Stimulated activated naive CD4-positive, alpha-beta T cell treated with Interleukin-2 at 50 U/mL for 16 hours (primary cell): ENCODE data around the gene P2RX7.

Experiments used
- DNase-seq: peaks from one replicate; lab custom pipeline; 2025; lab: John Stamatoyannopoulos, UW

The P2RX7 gene

GRCh38 chr12:121132601-121133481 is at the start of gene P2RX7:
P2RX7 (plus strand) TSS chr12:121132876; CDS start chr12:121132971, 95 bp downstream.
- peak; percentile 14 for DNase-seq

DNA sequence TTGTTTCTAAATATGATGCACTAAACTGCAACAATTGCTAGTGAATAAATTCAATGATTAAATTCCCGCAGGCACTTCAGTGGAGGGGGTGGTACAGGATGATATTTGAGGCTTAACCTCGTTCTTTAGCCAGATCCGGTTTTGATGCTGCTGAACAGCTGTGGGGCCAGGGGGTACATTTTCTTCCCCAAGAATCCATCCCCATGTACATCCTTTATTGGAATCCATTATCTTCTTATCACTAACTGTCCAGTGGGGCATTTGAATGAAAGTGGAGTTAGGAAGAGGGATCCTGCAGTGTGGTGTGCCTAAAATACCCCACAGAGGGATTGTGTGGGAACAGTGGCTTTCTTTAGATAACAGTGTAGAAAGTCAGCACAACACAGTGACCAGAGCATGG is 48.4 kb upstream of the P2RX7 start:
- no peak for DNase-seq

- no peak for DNase-seq
Measured at GRCh38 chr12:121085069-121085468, 47.6 kb upstream of the P2RX7 start.

DNA sequence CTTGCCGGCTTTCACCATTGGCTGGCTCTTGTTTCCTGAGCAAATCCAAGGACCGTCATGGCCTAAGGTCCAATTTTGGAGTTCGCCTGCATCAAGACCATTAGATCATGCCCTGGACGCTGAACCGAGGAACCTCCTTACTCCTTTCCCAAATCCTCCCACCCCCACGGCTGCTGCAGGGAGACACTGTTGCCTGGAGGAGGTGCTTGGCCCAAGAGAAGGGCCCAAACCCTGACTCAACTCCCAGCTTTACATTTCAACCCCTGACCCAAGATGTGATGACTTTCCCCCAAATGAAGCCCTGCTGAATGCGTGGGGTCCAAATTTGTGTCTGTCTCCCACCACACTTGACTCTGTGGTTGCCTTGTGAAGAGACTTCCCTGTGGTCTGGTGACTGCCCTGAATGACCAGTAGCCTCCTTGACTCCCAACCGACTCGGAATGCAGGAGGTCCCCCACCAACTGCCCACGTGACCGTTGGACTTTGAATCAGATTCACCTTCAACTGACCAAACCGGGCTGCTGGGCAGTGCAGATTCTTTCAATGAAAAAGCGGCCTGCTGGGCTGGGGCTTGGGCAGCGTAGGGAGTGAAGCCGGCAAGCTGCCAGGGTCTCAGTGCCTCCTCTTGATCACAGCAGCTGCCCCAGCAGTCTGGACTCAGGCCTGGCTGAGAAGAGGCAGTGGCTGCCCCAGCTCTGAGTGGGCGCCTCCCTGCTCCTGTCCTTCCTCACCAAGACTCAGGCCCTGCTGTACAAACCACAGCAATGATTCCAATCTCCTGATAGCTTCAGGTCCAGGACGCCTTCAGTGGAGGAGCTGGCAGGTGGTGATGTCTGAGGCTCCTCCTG is 46.9 kb upstream of the P2RX7 start:
- no peak for DNase-seq

DNA sequence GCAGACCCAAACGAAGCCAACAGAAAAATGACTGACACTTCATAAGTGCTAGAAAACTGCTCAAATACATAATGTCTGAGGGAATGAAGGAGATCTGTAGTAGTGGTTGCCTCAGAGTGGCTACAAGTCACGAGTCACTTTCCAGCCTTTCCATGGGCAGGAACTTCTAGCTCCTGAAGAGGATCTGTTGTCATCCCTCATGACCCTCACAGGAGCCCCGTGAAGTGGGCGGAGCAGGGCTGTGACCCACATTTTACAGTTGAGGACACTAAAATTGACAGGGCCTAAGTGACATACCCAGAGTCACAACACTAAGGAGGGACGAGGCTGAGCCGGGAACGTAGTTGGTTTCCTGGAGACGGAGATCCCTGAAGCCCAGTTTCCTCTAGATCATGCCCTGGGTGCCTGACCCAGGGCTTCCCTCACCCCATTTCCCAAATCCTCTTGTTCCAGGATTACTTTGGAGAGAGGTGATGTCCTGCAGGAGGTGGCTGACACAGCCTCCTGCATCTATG is 45.8 kb upstream of the P2RX7 start:
- no peak for DNase-seq

DNA sequence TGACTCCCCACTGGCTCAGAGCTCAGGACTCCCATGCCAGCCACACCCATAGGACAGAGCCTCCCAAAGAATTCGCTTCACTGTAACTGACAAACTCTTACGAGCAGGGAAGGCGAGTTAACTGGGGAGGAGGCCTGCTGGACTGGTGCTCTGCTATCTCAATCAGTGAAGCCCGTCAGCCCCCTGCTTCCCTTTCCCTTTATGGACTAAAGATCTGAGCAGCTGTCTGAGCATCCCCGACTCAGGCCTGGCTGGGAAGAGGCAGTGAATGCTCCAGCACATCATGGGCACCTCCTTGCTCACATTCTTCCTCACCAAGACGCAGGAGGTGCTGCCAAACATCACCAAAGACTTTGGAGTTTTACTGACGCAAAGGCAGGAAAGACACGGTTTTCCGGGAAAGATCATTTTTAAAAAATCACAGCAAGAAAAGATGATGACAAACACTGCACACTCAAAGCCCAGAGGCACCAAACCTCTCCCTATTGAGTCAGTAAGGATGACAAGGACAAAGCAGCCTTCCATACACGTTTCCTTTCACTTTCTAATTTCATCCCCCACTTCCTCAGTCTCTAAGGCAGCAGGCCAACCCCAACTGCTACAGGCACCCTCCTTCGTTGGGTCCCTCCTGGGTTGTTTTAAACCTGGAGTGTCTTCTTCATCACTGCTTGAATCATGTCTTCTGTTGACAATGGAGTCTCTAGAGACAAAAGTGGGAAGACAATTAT is 45.0 kb upstream of the P2RX7 start:
- no peak for DNase-seq

- no peak for DNase-seq
Measured at GRCh38 chr12:121088195-121088585, 44.5 kb upstream of the P2RX7 start.

DNA sequence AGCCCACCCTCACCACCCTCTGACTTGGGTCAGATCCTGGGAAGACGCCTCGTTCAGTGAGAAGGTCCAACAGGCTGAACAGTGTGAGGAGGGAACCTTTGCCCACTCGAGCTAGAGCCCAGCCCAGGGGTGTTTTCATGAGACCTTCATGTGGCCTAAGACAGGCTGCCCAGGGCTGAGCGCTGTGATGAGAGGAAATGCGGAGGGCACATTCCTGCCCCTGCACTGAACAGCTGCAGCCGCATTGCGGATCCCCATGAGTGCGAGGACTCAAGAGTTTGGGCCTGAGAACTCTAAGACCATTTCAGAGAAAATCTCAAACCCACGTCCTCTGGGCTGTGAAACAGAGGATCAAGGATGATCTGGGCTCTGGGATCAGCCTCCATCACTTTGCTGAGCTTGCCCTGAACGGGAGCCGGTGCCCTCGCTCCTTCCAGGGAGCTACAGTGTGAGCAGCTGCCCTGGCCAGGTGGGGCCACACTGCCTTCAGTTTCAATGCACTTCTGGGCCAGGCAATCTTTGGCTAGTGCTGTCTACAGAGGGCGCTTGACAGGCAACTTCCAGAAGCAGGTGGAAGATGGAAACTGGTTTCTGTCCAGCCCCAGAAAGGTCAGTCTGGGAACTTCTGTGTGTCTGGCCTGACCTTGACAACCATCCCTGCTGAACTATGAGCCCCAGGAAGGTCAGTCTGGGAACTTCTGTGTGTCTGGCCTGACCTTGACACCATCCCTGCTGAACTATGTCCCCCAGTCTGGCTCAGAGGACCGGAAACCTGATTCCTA is 43.5 kb upstream of the P2RX7 start:
- no peak for DNase-seq

DNA sequence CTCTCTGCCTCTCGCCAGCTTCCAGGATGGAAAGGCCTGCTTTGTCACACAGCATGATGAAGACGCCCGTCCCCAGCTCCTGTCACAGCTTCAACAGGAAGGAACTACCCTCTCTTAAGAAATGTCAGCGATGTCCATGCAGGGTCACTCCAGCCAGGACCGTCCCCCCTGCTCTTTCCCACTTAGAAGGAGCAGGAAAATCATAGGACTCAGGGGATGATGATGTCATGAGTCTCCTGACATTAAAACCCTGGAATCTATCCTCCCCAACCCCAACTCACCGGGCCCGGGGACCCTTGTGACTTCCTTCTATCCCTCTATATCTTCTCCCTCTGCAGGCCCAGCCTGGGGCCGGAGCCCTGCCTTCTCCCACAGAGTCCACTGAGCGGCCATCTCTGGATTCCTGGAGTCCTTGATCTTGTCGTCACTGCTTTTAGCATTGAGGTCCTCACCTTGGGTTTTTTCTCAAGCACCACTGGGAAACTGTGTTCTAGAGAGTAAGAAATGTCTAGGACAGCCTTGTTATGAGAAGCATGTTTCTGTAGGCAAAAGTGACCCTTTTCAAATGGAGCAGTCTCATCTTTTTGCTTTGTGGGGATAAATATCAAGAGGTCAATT is 42.8 kb upstream of the P2RX7 start:
- no peak for DNase-seq

- no peak for DNase-seq
Measured at GRCh38 chr12:121090586-121091514, 41.8 kb upstream of the P2RX7 start.

GRCh38 chr12:121092034-121092433 is 40.6 kb upstream of the P2RX7 start:
- no peak for DNase-seq

DNA sequence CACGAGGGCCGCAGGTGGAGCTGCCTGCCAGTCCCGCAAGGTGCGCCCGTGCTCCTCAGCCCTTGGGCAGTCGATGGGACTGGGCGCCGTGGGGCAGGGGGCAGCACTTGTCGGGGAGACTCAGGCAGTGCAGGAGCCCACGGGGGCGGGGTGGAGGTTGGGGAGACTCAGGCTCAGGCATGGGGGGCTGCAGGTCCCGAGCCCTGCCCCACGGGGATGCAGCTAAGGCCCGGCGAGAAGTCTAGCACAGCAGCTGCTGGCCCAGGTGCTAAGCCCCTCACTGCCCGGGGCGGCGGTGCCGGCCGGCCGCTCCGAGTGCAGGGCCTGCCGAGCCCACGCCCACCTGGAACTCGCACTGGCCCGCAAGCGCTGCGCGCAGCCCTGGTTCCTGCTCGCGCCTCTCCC is 39.2 kb upstream of the P2RX7 start:
- DNase-seq: no peak

- DNase-seq: peak; percentile 73
Measured at GRCh38 chr12:121095544-121096198, 37.0 kb upstream of the P2RX7 start.

DNA sequence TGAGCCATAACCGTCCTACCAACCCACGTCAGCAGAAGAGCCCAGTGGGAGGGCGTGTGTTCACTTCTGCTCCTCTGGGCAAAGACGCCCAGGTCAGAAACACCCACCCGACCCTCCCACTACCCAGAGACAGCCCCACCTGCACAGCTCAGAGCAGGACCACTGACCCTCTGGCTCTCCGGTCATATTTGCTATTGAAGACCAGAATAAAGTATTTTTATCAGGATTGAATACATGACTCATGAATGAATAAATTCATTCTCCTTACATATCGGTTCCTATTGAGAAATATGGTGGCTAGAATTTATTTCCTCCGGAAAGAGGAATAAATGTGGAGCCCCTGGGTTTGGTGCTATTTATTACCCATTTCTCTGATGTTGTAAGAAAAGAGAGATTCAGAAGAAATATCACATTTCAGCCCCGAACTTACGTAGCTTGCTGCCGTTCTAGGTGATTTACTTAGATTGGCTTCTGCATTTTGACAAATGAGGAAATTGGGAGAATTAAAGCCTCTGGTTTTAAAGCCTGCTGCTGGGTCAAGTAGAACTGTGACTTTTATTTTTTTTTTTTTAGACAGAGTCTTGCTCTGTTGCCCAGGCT is 36.4 kb upstream of the P2RX7 start:
- DNase-seq: no peak

DNA sequence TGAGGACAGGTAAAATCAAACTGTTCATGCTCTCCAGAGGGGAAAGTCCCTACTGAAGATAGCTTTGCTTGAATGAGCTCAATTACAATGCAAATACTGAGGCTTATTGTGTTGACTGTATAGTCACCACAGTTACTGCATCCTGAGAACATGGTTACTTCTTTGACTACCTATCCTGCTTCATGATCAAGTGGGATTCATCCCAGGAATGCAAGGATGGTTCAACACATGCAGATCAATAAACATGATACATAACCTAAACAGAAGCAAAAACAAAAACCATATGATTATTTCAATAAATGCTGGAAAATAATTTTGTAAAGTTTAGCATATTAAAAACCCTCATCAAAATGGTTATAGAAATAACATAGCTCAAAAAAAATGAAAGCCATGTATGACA is 32.9 kb upstream of the P2RX7 start:
- no peak for DNase-seq

DNA sequence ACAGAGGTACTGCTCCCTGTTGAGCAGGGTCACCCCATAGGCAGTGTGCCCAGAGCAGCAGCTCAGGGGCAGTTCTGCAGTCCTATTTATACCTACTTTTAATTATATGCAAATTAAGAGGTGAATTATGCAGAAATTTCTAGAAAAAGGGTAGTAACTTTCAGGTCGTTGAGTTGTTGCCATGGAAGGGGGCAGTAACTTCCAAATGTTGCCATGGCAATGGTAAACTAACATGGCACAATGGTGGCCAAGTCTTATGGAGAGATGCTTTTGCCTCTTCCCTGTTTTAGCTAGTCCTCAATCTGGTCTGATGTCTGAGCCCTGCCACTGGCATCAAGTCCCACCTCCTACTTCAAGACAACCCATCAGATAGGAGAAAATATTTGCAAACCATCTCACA is 30.4 kb upstream of the P2RX7 start:
- DNase-seq: no peak

DNA sequence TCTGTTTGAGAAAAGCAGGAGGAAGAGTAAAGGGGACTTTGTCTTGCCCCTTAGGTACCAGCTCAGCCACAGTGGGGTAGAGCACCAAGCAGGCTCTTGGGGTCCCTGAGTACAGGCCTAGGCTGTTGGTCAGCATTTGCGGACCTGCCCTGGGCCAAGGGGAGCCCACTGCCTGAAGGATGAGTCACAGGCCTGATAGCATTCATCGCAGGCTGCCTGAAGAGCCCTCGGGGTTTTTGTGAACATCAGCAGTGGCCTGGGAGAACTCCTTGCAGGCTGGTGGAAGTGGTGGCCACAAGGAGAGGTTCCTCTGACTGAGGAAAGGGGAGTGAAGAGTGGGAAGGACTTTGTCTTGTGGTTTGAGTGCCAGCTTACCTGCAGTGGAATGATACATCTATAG is 25.0 kb upstream of the P2RX7 start:
- DNase-seq: no peak

GRCh38 chr12:121108492-121108891 is 24.2 kb upstream of the P2RX7 start:
- DNase-seq: no peak
